Left ventricle myocardium inferior (tissue), 1 donor: ENCODE data around the gene IAH1. TPM values are rescaled to one million over a fixed set of nuclear protein-coding genes. Genes with fewer than 3 reads are reported as not detected.
"Not testable (repeated sequence)": the region's sequence is repeated elsewhere in the genome, so short reads cannot be mapped to it uniquely, and the experiment has no call there.

Experiments
- DNase-seq: peaks from one replicate; pipeline ENCODE4 v3.0.0-alpha.2; 2020
- H3K27ac ChIP-seq: fragments of 200-600 bp; replicated peaks from 2 replicates; pipeline ENCODE4 v1.8.0; 2021
- H3K27me3 ChIP-seq: fragments of 200-600 bp; 2 replicates; pipeline ENCODE4 v1.8.0; 2021; ENCODE audit warnings: low read depth
- H3K36me3 ChIP-seq: fragments of 200-600 bp; 2 replicates; pipeline ENCODE4 v1.8.0; 2021
- H3K4me1 ChIP-seq: fragments of 200-600 bp; 2 replicates; pipeline ENCODE4 v1.8.0; 2021
- H3K4me3 ChIP-seq: fragments of 200-600 bp; 2 replicates; pipeline ENCODE4 v1.8.0; 2021; ENCODE audit warnings: mild to moderate bottlenecking, moderate library complexity
- H3K9me3 ChIP-seq: fragments of 200-600 bp; replicated peaks from 2 replicates; pipeline ENCODE4 v1.8.0; 2021
- CTCF ChIP-seq: fragments of 200-600 bp; IDR thresholded peaks from 2 replicates; pipeline ENCODE4 v1.8.0; 2021; ENCODE audit warnings: antibody characterized with exemption, mild to moderate bottlenecking, borderline replicate concordance
- intact Hi-C: fragments of 100-400 bp; cut with micrococcal nuclease; formaldehyde crosslinking; loops from one replicate; pipeline ENCODE4 v1.11.0; 2022
- total RNA-seq: library from RNA; stranded (reverse); fragmentation: NEBNext Ultra II Directional; extraction: Animal tissue kit (Norgen Biotek cat#: 25700); gene quantifications from one replicate; pipeline ENCODE4 v1.2.1, GENCODE V29; 2021
- donor health status: DM: no; HTN: yes; CAD: no; lungs with severe emphysema.

The IAH1 gene
- total RNA-seq, 1 donor from 2014 or later = 82.9 TPM

GRCh38 chr2:9493478-9493877 is 19.1 kb downstream of the IAH1 start:
- intact Hi-C loops = no loop called here
- no peak for DNase-seq
- H3K4me3 ChIP-seq = no peak overlapping the region
- peaks cover 89% of the 10 kb centered on the region for H3K36me3 ChIP-seq
- no peak overlapping the region for H3K27ac ChIP-seq
- no peaks in the 10 kb centered on the region for H3K9me3 ChIP-seq
- no peaks in the 10 kb centered on the region for H3K27me3 ChIP-seq
- no peak for TF ChIP-seq CTCF
- peaks cover 16% of the 10 kb centered on the region for H3K4me1 ChIP-seq

- no peak for TF ChIP-seq CTCF
- H3K4me1 ChIP-seq = peaks cover 16% of the 10 kb centered on the region
- DNase-seq = no peak
- H3K9me3 ChIP-seq = no peaks in the 10 kb centered on the region
- H3K36me3 ChIP-seq = peaks cover 83% of the 10 kb centered on the region
- no peak overlapping the region for H3K4me3 ChIP-seq
- intact Hi-C loops = no loop called here
- no peak overlapping the region for H3K27ac ChIP-seq
- H3K27me3 ChIP-seq = no peaks in the 10 kb centered on the region
Measured at GRCh38 chr2:9494081-9494480, 19.7 kb downstream of the IAH1 start.

- no peak overlapping the region for H3K27ac ChIP-seq
Measured at GRCh38 chr2:9497017-9497416, 22.7 kb downstream of the IAH1 start.

GRCh38 chr2:9498210-9498609 is 23.9 kb downstream of the IAH1 start:
- Histone ChIP-seq H3K4me3 (no peak overlapping the region), H3K27ac (no peak overlapping the region), H3K9me3 (no peaks in the 10 kb centered on the region), H3K4me1 (peaks cover 6% of the 10 kb centered on the region), H3K36me3 (peaks cover 72% of the 10 kb centered on the region), H3K27me3 (no peaks in the 10 kb centered on the region)
- DNase-seq = no peak
- TF ChIP-seq CTCF = no peak
- intact Hi-C loops = no loop called here

More at GRCh38 chr2:9497017-9497416, 22.7 kb downstream of the IAH1 start:
- no peak for TF ChIP-seq CTCF
- no peak for DNase-seq
- Histone ChIP-seq H3K27me3 (no peaks in the 10 kb centered on the region), H3K4me3 (no peak overlapping the region), H3K4me1 (peaks cover 6% of the 10 kb centered on the region), H3K36me3 (peaks cover 74% of the 10 kb centered on the region), H3K9me3 (no peaks in the 10 kb centered on the region)
- intact Hi-C loops = no loop called here

- no peaks in the 10 kb centered on the region for H3K9me3 ChIP-seq
- intact Hi-C loops = no loop called here
- peak overlapping the region; percentile 10 for H3K27ac ChIP-seq
- H3K4me1 ChIP-seq = peaks cover 13% of the 10 kb centered on the region
- H3K36me3 ChIP-seq = peaks cover 54% of the 10 kb centered on the region
- no peak for DNase-seq
- no peak overlapping the region for H3K4me3 ChIP-seq
- TF ChIP-seq CTCF = no peak
- no peaks in the 10 kb centered on the region for H3K27me3 ChIP-seq
Measured at GRCh38 chr2:9508931-9509330, 34.6 kb downstream of the IAH1 start.

- H3K4me3 ChIP-seq, DNase-seq, H3K27ac ChIP-seq, H3K27me3 ChIP-seq, H3K9me3 ChIP-seq, H3K4me1 ChIP-seq, intact Hi-C loops: not testable (repeated sequence)
- H3K36me3 ChIP-seq = peaks cover 57% of the 10 kb centered on the region
Measured at GRCh38 chr2:9513946-9514345, 39.6 kb downstream of the IAH1 start.
